Kidney epithelial cell (primary cell): Measurements from ENCODE around the gene LOXHD1. TPM values are rescaled to one million over a fixed set of nuclear protein-coding genes. Genes with fewer than 3 reads are reported as not detected.

Experiments
- DNase-seq: peaks from one replicate; pipeline ENCODE4 v3.0.0-alpha.2; 2010; ENCODE audit warnings: low read depth
- H3K27me3 ChIP-seq: 2 replicates; pipeline ENCODE4 v1.6.0; 2011; ENCODE audit warnings: low read length; ENCODE audit not compliant: control insufficient read depth, insufficient read depth
- H3K36me3 ChIP-seq: 2 replicates; pipeline ENCODE4 v1.5.1; 2011; ENCODE audit warnings: low read length; ENCODE audit not compliant: control insufficient read depth, insufficient read depth
- H3K4me3 ChIP-seq: 2 replicates; pipeline ENCODE4 v1.5.1; 2011; ENCODE audit warnings: low read depth, mild to moderate bottlenecking, control low read depth, low read length
- total RNA-seq: library from RNA; depleted of rRNA; stranded (reverse); fragments of >200 nt; gene quantifications from 2 replicates; pipeline ENCODE4 v1.2.3, GENCODE V29; 2015
- TF ChIP-seq, protein P1 (sequence below): IDR thresholded peaks from 2 replicates; pipeline ENCODE4 v1.5.1; 2011; ENCODE audit warnings: mild to moderate bottlenecking, moderate library complexity, low read length, control low read depth, inconsistent platforms; ENCODE audit not compliant: insufficient read depth, poor library complexity, severe bottlenecking

LOXHD1 gene
- total RNA-seq, 1 donor from 2014 or later = 0.08 TPM

DNA sequence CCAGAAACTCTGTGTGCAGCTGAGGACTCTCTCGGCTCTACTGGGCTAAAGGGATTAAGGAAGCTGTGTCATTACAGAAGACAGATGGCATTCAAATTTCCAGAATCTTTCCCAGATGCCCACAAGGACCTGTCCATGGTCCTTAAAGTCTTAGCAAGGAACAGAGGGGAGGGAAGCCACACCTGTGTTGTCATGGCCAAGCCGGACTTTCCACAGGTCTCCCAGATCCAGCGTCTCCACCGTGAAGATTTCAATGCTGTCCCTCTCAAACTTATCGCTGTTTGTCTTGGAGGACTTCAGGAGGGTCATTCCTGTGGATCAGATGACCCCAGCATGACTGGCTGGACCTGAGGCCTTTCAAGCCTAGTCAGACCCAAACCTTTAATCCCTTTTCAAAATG, 114.5 kb downstream of the LOXHD1 start:
- no peaks in the 10 kb centered on the region for H3K36me3 ChIP-seq
- TF ChIP-seq, protein P1, sequence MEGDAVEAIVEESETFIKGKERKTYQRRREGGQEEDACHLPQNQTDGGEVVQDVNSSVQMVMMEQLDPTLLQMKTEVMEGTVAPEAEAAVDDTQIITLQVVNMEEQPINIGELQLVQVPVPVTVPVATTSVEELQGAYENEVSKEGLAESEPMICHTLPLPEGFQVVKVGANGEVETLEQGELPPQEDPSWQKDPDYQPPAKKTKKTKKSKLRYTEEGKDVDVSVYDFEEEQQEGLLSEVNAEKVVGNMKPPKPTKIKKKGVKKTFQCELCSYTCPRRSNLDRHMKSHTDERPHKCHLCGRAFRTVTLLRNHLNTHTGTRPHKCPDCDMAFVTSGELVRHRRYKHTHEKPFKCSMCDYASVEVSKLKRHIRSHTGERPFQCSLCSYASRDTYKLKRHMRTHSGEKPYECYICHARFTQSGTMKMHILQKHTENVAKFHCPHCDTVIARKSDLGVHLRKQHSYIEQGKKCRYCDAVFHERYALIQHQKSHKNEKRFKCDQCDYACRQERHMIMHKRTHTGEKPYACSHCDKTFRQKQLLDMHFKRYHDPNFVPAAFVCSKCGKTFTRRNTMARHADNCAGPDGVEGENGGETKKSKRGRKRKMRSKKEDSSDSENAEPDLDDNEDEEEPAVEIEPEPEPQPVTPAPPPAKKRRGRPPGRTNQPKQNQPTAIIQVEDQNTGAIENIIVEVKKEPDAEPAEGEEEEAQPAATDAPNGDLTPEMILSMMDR = no peak
- no peaks in the 10 kb centered on the region for H3K27me3 ChIP-seq
- H3K4me3 ChIP-seq = no peak overlapping the region
- DNase-seq = no peak

DNA sequence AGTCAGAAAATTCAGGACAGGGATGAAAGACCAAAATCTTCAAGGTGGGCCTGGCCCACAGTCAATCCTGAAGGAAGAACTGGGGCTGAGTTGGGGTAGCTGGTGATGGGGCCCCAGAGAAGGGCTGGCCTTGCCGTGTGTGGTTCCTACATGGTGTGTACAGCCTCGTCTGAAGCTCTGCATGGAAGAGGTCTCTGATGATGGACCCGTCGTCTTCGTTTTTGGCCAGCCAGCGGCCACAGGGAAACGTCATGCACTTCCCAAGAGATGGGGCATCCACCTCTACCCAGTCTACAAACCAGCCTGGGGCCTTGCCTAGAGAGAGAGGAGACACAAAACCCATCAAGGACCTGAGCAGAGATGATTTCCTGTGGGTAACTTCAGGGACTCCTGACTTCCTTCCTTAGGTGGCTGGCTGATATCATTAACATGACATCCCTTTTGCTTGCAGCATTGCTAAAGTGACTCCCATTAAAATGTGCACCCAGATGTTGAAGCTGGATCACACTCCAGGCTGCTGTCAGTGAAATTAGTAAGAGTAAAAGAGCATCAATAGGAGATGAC, 115.3 kb downstream of the LOXHD1 start:
- no peak overlapping the region for H3K4me3 ChIP-seq
- no peaks in the 10 kb centered on the region for H3K36me3 ChIP-seq
- no peak for DNase-seq
- TF ChIP-seq, protein P1 = no peak
- H3K27me3 ChIP-seq = no peaks in the 10 kb centered on the region

DNA sequence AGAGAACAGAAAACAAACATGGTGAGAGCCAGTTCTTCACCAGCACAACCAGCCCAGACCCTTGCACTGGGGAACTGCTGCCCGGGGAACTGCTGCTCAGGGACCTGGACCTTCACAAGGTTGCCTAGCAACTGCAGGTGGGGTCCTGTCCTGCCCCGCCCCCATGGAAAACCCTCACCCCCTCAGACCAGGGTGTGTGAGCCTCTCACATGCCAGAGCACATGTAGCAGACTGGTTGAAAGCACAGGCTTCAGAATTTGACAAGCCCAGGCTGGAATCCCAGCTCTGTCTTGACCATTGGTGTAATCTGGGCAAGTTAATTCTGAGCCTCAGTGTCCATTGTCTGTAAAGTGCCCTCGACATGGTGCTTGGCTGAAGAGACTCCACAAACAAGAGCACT, 118.6 kb downstream of the LOXHD1 start:
- DNase-seq = no peak
- H3K27me3 ChIP-seq = no peaks in the 10 kb centered on the region

DNA sequence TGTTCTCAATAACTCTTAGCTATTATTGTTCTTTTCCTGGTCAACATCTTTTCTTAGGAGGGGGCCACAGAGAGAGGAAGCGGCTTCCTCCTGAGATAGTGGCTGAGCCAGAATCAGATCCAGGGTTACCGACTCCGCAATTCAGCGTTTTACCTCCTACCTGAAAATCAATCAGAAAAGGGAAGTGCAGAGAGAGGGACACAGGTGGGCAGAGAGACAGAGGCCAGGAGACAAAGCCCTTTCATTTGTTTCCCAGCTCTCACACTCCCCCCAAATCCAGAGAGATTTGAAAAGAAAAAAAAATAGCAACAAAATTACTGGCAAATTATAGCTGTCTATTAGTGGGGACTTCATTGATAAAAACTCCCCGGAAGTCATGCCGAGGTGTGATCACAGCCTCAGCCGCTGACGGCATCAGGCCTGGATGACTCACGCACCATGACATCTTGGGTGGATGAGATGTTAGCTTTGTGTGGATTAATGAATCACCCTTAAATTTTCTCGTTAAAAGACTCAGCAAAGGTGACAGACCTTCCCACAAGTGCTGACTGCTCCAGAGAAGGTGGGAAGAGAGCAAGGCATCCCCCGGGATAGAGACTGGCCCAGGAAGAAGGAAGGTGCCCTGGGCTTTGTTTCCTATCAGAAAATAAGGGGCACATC, 120.7 kb downstream of the LOXHD1 start:
- DNase-seq = no peak
- H3K4me3 ChIP-seq = no peak overlapping the region
- no peaks in the 10 kb centered on the region for H3K27me3 ChIP-seq
- no peaks in the 10 kb centered on the region for H3K36me3 ChIP-seq
- TF ChIP-seq, protein P1 = no peak

More for the DNA sequence above, 118.6 kb downstream of the LOXHD1 start:
- TF ChIP-seq, protein P1 = no peak
- no peaks in the 10 kb centered on the region for H3K36me3 ChIP-seq
- no peak overlapping the region for H3K4me3 ChIP-seq

DNA sequence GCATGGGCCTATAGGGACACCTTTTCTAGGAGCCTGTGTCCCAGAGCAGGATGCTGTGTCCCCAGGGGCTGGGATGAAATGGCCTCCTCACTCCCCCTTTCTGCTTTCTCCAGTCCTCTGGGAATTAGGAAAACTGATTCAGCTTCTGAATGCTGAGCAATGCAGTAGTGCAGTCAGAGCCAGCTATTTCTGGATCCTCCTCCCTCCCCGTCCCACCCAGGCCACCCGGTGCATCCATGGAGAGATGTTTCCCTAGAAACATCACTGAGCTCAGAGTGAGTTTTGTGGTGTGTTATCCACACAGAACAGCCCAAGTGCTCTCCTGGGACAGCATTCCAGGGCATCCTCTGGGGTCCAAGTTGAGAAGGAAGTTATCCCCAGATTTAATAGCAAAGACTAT, 125.5 kb downstream of the LOXHD1 start:
- TF ChIP-seq, protein P1 = no peak
- Histone ChIP-seq H3K4me3 (no peak overlapping the region), H3K36me3 (no peaks in the 10 kb centered on the region), H3K27me3 (no peaks in the 10 kb centered on the region)
- DNase-seq = no peak

DNA sequence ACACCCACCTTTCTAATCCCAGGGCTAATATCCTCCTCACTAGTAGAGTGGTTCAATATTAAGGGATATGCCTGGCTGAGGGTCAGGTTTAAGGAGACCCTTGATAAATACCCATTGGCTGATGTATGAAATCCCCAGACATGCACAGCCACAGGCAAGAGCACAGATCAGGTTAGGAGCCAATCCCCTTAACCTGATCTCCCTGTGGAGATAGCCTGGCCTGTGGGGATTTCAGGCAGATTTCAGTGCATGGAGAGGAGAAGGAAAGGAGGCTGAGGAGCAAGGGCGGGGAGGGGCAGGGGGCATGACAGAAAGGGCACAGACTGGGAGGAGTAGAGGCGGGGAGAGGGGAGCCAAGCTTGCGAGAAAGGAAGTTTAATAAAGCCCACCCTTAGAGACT, 129.0 kb downstream of the LOXHD1 start:
- H3K36me3 ChIP-seq = no peaks in the 10 kb centered on the region
- TF ChIP-seq, protein P1 = no peak
- H3K4me3 ChIP-seq = no peak overlapping the region
- H3K27me3 ChIP-seq = no peaks in the 10 kb centered on the region
- no peak for DNase-seq
